ENCODE data around the gene SYT3. TPM values are rescaled to one million over a fixed set of nuclear protein-coding genes. Genes with fewer than 3 reads are reported as not detected.
"Not testable (repeated sequence)": the region's sequence is repeated elsewhere in the genome, so short reads cannot be mapped to it uniquely, and the experiment has no call there.

SYT3 gene
- total RNA-seq, 1 donor from 2014 or later, result not detected

DNA sequence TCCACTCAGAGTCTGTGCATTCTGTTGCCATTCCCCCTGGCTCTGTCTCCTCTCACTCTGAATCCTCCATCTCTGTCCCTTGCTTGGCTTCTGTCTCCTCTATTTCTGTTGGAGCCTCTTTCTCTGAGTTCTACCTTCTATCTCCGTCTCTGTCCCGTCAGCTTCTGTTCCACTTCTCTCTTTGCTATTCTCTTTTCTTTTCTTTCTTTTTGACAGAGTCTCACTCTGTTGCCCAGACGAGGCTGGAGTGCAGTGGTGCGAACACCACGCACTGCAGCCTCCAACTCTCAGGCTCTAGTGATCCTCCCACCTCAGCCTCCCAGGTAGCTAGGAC lies 37.6 kb downstream of the SYT3 start:
- Mint-ChIP-seq H3K9me3 (peaks cover under 1% of the 10 kb centered on the region), H3K36me3 (ENCODE audit: low read depth) (no peaks in the 10 kb centered on the region), H3K27me3 (ENCODE audit: low read depth) (peaks cover 10% of the 10 kb centered on the region), H3K27ac (no peak overlapping the region), H3K4me3 (ENCODE audit: low read depth) (no peak overlapping the region), H3K4me1 (ENCODE audit: low read depth) (peaks cover 2% of the 10 kb centered on the region)
- intact Hi-C loops (cut with micrococcal nuclease), result no loop called here
- no peak for DNase-seq (ENCODE audit: low spot score)

DNA sequence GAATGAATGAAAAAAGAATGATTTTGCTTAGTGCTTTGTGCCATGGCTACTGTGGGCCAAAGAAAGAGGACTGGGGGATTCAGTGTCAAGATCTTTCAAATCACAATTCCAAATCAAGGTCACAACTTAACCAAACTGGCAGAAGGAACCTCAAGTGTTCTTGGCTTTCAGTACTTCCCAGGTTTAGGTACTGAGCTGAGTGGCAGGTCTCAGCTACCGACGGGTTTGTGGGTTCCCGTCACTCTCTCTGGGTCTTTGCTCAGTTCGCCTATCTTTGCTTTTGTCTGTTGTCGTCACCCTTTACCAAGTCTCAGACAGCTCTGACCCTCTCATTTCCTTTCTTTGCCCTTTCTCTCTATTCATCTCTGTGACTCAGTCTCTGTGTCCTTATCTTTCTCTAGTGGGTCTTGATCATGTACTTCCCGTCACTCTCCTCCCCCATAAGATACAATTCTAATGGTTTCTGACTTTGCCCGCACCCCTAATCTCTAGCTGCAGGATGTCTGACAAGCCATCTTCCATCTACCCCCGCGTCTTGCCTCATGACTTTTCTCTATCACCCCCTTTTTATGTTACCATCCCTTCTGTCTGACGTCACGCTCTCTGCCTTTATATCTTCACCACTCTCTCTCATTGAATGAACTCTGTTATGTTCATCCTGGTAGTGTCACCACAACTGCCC lies 38.1 kb downstream of the SYT3 start:
- no peak for DNase-seq (ENCODE audit: low spot score)
- peaks cover 2% of the 10 kb centered on the region for H3K4me1 Mint-ChIP-seq (ENCODE audit: low read depth)
- H3K27me3 Mint-ChIP-seq (ENCODE audit: low read depth), result peaks cover 10% of the 10 kb centered on the region
- H3K36me3 Mint-ChIP-seq (ENCODE audit: low read depth), result no peaks in the 10 kb centered on the region
- H3K4me3 Mint-ChIP-seq (ENCODE audit: low read depth), result no peak overlapping the region
- H3K27ac Mint-ChIP-seq, result no peak overlapping the region
- intact Hi-C loops (cut with micrococcal nuclease), result no loop called here
- H3K9me3 Mint-ChIP-seq, result no peaks in the 10 kb centered on the region

DNA sequence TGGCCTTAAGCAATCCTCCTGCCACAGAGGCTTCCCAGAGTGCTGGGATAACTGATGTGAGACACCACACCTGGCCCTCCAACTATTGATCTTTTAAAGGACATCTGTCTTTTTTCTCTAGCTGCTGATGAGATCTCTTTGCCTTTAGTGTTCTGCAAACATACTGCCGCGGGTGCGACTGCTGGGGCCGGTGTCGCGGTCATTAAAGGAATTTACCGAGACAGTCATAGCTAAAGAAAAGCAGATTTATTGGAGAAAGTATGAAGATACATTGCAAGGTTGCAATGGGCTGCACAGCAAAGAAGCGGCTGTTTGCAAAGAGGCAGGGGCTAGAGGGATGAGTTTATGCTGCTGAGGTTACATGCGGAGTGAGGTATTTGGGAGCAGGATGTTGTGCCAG lies 40.3 kb downstream of the SYT3 start:
- intact Hi-C loops (cut with micrococcal nuclease), result no loop called here
- Mint-ChIP-seq H3K4me1 (ENCODE audit: low read depth) (peaks cover 2% of the 10 kb centered on the region), H3K27me3 (ENCODE audit: low read depth) (peaks cover 6% of the 10 kb centered on the region), H3K36me3 (ENCODE audit: low read depth) (no peaks in the 10 kb centered on the region), H3K27ac (no peak overlapping the region), H3K9me3 (no peaks in the 10 kb centered on the region), H3K4me3 (ENCODE audit: low read depth) (no peak overlapping the region)
- no peak for DNase-seq (ENCODE audit: low spot score)

DNA sequence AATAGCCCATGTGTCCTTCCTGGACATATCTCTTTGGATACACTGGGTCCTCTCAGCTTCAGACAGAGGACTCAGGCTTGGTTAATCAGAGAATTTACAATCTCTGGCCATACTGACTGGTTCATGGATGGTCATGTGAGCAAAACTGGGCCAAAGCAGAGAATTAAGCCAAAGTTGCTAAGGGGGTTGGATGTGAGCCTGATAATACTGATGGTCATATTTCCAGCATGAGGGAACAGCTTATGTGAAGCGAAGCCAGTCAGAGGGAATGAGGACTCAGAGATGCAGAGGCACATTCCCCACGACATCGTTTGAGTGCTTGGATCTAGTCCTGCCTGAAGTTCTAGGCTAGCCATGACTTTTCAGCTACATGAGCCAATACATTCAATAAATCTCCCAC lies 49.5 kb downstream of the SYT3 start:
- no peaks in the 10 kb centered on the region for H3K9me3 Mint-ChIP-seq
- intact Hi-C loops (cut with micrococcal nuclease), result no loop called here
- no peaks in the 10 kb centered on the region for H3K27me3 Mint-ChIP-seq (ENCODE audit: low read depth)
- no peak overlapping the region for H3K4me3 Mint-ChIP-seq (ENCODE audit: low read depth)
- no peak overlapping the region for H3K27ac Mint-ChIP-seq
- no peaks in the 10 kb centered on the region for H3K4me1 Mint-ChIP-seq (ENCODE audit: low read depth)
- no peak for DNase-seq (ENCODE audit: low spot score)
- H3K36me3 Mint-ChIP-seq (ENCODE audit: low read depth), result no peaks in the 10 kb centered on the region

DNA sequence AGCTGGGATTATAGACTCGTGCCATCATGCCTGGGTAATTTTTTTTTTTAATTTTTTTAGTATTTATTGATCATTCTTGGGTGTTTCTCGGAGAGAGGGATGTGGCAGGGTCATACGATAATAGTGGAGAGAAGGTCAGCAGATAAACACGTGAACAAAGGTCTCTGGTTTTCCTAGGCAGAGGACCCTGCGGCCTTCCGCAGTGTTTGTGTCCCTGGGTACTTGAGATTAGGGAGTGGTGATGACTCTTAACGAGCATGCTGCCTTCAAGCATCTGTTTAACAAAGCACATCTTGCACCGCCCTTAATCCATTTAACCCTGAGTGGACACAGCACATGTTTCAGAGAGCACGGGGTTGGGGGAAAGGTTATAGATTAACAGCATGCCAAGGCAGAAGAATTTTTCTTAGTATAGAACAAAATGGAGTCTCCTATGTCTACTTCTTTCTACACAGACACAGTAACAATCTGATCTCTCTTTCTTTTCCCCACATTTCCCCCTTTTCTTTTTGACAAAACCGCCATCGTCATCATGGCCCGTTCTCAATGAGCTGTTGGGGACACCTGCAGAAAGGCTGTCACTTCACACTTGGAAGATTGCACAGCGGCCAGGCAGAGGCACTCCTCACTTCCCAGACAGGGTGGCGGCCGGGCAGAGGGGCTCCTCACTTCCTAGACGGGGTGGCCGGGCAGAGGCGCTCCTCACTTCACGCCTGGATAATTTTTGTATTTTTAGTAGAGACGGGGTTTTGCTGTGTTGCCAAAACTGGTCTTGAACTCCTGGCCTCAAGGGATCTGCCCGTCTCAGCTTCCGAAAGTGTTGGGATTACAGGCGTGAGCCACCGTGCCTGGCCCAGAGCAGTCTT lies 57.7 kb downstream of the SYT3 start:
- H3K4me3 Mint-ChIP-seq (ENCODE audit: low read depth); H3K4me1 Mint-ChIP-seq (ENCODE audit: low read depth); H3K36me3 Mint-ChIP-seq (ENCODE audit: low read depth); H3K9me3 Mint-ChIP-seq; intact Hi-C loops (cut with micrococcal nuclease); H3K27ac Mint-ChIP-seq; DNase-seq (ENCODE audit: low spot score); H3K27me3 Mint-ChIP-seq (ENCODE audit: low read depth): not testable (repeated sequence)

GRCh38 chr19:50580970-50581634 lies 58.6 kb downstream of the SYT3 start:
- Mint-ChIP-seq H3K9me3 (no peaks in the 10 kb centered on the region), H3K4me1 (ENCODE audit: low read depth) (no peaks in the 10 kb centered on the region), H3K27ac (no peak overlapping the region), H3K4me3 (ENCODE audit: low read depth) (no peak overlapping the region), H3K36me3 (ENCODE audit: low read depth) (no peaks in the 10 kb centered on the region), H3K27me3 (ENCODE audit: low read depth) (peaks cover 3% of the 10 kb centered on the region)
- intact Hi-C loops (cut with micrococcal nuclease), result no loop called here
- DNase-seq (ENCODE audit: low spot score), result no peak

DNA sequence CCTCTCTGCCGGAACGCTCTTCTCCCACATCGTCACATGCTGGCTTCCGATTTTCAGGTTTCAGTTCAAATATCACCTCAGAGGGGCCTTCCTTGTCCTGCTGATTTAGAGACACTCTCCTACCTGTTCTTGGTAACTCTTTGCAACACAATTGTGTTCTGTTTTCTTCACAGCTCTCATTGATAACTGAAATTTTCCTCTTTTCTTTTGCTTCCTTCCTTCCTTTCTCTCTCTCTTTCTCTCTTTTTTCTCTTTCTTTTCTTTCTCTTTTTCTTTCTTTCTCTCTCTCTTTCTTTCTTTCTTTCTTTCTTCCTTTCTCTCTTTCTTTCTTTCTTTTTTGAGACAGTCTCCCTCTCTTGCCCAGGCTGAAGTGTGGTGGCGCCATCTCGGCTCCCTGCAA lies 59.4 kb downstream of the SYT3 start:
- intact Hi-C loops (cut with micrococcal nuclease), result no loop called here
- Mint-ChIP-seq H3K27ac (no peak overlapping the region), H3K4me3 (ENCODE audit: low read depth) (no peak overlapping the region), H3K27me3 (ENCODE audit: low read depth) (peaks cover 4% of the 10 kb centered on the region), H3K4me1 (ENCODE audit: low read depth) (no peaks in the 10 kb centered on the region), H3K36me3 (ENCODE audit: low read depth) (no peaks in the 10 kb centered on the region), H3K9me3 (no peaks in the 10 kb centered on the region)
- DNase-seq (ENCODE audit: low spot score), result no peak

- not testable (repeated sequence) for H3K4me3 Mint-ChIP-seq (ENCODE audit: low read depth)
Measured at GRCh38 chr19:50576769-50577168, 62.9 kb downstream of the SYT3 start.

DNA sequence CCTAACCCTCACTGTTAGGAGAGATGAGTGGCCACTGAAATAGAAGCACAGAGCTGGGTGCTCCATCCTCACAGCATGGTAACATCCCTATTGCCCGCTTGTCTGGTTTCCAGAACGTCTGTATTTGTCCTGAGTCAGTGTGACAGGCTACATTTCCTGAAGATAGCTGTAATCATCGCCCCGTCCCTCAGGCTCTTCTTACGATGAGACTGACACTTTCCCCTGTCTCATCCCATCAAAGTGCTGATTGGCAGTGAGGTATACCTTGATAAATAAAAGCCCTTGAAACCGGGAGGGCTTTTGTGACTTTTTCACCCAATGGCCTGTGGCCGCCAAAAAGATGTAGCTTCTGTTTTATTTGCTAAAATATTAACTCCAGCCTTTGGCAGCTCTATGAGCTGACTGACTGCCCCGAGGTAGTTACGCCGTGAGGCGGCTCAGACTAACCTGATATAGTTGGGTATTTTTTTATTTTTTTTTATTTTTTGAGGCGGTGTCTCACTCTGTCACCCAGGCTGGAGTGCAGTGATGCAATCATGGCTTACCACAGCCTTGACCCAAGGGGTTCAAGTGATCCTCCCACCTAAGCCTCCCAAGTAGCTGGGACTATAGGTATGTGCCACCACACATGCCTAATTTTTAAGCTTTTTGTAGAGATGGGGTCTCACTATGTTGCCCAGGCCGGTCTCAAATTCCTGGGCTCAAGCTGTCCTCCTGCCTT lies 65.8 kb downstream of the SYT3 start:
- no peaks in the 10 kb centered on the region for H3K4me1 Mint-ChIP-seq (ENCODE audit: low read depth)
- no peak for DNase-seq (ENCODE audit: low spot score)
- intact Hi-C loops (cut with micrococcal nuclease), result no loop called here
- H3K9me3 Mint-ChIP-seq, result no peaks in the 10 kb centered on the region
- no peak overlapping the region for H3K4me3 Mint-ChIP-seq (ENCODE audit: low read depth)
- H3K36me3 Mint-ChIP-seq (ENCODE audit: low read depth), result no peaks in the 10 kb centered on the region
- no peak overlapping the region for H3K27ac Mint-ChIP-seq
- peaks cover 23% of the 10 kb centered on the region for H3K27me3 Mint-ChIP-seq (ENCODE audit: low read depth)

More at GRCh38 chr19:50576769-50577168, 62.9 kb downstream of the SYT3 start:
- intact Hi-C loops (cut with micrococcal nuclease); H3K27ac Mint-ChIP-seq; DNase-seq (ENCODE audit: low spot score); H3K9me3 Mint-ChIP-seq; H3K27me3 Mint-ChIP-seq (ENCODE audit: low read depth); H3K36me3 Mint-ChIP-seq (ENCODE audit: low read depth); H3K4me1 Mint-ChIP-seq (ENCODE audit: low read depth): not testable (repeated sequence)

Other genes with a start within 250 kb of the SYT3 start
- gene SPIB, start 220.9 kb downstream of the SYT3 start, total RNA-seq, result 0.66 and 0.80 TPM in 2 replicates
- gene MYBPC2, start 207.0 kb downstream of the SYT3 start, total RNA-seq, result 0.21 and 0.25 TPM in 2 replicates
- 76.0 and 76.2 TPM in 2 replicates for gene EMC10, start 163.4 kb downstream of the SYT3 start, total RNA-seq
- 0.28 and 0.82 TPM in 2 replicates for gene GARIN5A, start 163.0 kb downstream of the SYT3 start, total RNA-seq
- gene JOSD2, start 128.7 kb downstream of the SYT3 start, total RNA-seq, result 39.9 and 43.6 TPM in 2 replicates
- gene ASPDH, start 126.0 kb downstream of the SYT3 start, total RNA-seq, result not detected in 2 replicates
- gene LRRC4B, start 71.4 kb downstream of the SYT3 start, total RNA-seq, result 0.18 TPM in 1 of 2 replicates, not detected in the other
- gene C19orf81, start 9.6 kb upstream of the SYT3 start, total RNA-seq, result 1.5 TPM in 1 of 2 replicates, not detected in the other
- gene SHANK1, start 79.9 kb upstream of the SYT3 start, total RNA-seq, result not detected in 2 replicates
- gene CLEC11A, start 83.5 kb upstream of the SYT3 start, total RNA-seq, result 1.2 and 1.7 TPM in 2 replicates
- not detected in 2 replicates for gene GPR32, start 130.6 kb upstream of the SYT3 start, total RNA-seq
- gene ACP4, start 150.5 kb upstream of the SYT3 start, total RNA-seq, result not detected in 2 replicates
- gene KLK1, start 183.9 kb upstream of the SYT3 start, total RNA-seq, result 3.0 and 3.5 TPM in 2 replicates
- not detected in 2 replicates for gene KLK15, start 193.7 kb upstream of the SYT3 start, total RNA-seq
- gene KLK3, start 215.0 kb upstream of the SYT3 start, total RNA-seq, result not detected in 2 replicates
- gene KLK2, start 233.6 kb upstream of the SYT3 start, total RNA-seq, result 0.44 TPM in 1 of 2 replicates, not detected in the other

Data from activated T-helper 2 cell treated with anti-CD3 and anti-CD28 coated beads, Interferon-gamma antibody, Interleukin-2, Interleukin-4, amounts not matched to agents 10 μg/mL and 5 μg/mL and 100 μg/mL, durations not matched to agents 14 hours and 24 hours and 36 hours (primary cell).